SK-N-MC (cell line): Measurements from ENCODE around the gene FHAD1.
"Not testable (repeated sequence)": the region's sequence is repeated elsewhere in the genome, so short reads cannot be mapped to it uniquely, and the experiment has no call there.

ENCODE experiments used
- DNase-seq: peaks from one replicate; pipeline ENCODE4 v3.0.0-alpha.2; 2011; ENCODE audit warnings: low read depth, low spot score
- H3K27ac ChIP-seq: fragments of 200-600 bp; sonication (generic); 2 replicates; pipeline ENCODE4 v1.5.1; 2016; ENCODE audit warnings: mixed run types
- H3K36me3 ChIP-seq: fragments of 200-600 bp; sonication (generic); 2 replicates; pipeline ENCODE4 v1.6.1; 2017; ENCODE audit warnings: antibody characterized with exemption, low read length, mixed read lengths; ENCODE audit not compliant: insufficient read depth
- H3K4me3 ChIP-seq: fragments of 200-600 bp; sonication (generic); 2 replicates; pipeline ENCODE4 v1.5.1; 2016
- H3K9ac ChIP-seq: fragments of 200-600 bp; sonication (generic); 2 replicates; pipeline ENCODE4 v1.8.0; 2017; ENCODE audit warnings: mixed run types, mixed read lengths; ENCODE audit not compliant: insufficient read length
- H3K9me3 ChIP-seq: fragments of 200-600 bp; sonication (generic); 2 replicates; pipeline ENCODE4 v1.6.1; 2017; ENCODE audit warnings: low read depth, mild to moderate bottlenecking, antibody characterized with exemption, low read length, moderate library complexity, mixed read lengths
- EZH2 ChIP-seq: fragments of 200-600 bp; sonication (generic); IDR thresholded peaks from one replicate; pipeline ENCODE4 v1.6.1; 2017; ENCODE audit warnings: antibody characterized with exemption
- FOXP2 ChIP-seq: optimal IDR thresholded peaks from 2 replicates; pipeline ENCODE3; 2011; ENCODE audit warnings: mild to moderate bottlenecking, moderate library complexity; ENCODE audit not compliant: insufficient read depth; ENCODE audit errors: extremely low read length, control extremely low read depth
- POLR2AphosphoS5 ChIP-seq: IDR thresholded peaks from 2 replicates; pipeline ENCODE4 v1.6.1; 2012; ENCODE audit warnings: mild to moderate bottlenecking, low read depth, low read length, borderline replicate concordance

The FHAD1 gene

GRCh38 chr1:15299806-15300205 lies 52.8 kb downstream of the FHAD1 start:
- Histone ChIP-seq H3K36me3 (no peaks in the 10 kb centered on the region), H3K4me3 (no peak overlapping the region), H3K9me3 (no peaks in the 10 kb centered on the region), H3K27ac (no peak overlapping the region), H3K9ac (no peak overlapping the region)
- TF ChIP-seq FOXP2 (no peak), POLR2AphosphoS5 (no peak), EZH2 (no peak)
- no peak for DNase-seq

GRCh38 chr1:15303935-15304334 lies 56.9 kb downstream of the FHAD1 start:
- no peaks in the 10 kb centered on the region for H3K36me3 ChIP-seq
- no peak for DNase-seq
- no peak overlapping the region for H3K27ac ChIP-seq
- TF ChIP-seq POLR2AphosphoS5 (no peak), FOXP2 (no peak), EZH2 (no peak)
- H3K9me3 ChIP-seq: no peaks in the 10 kb centered on the region
- no peak overlapping the region for H3K4me3 ChIP-seq
- H3K9ac ChIP-seq: no peak overlapping the region

GRCh38 chr1:15304708-15305467 lies 57.9 kb downstream of the FHAD1 start:
- DNase-seq: no peak
- no peaks in the 10 kb centered on the region for H3K9me3 ChIP-seq
- no peak overlapping the region for H3K27ac ChIP-seq
- H3K4me3 ChIP-seq: no peak overlapping the region
- H3K36me3 ChIP-seq: no peaks in the 10 kb centered on the region
- TF ChIP-seq FOXP2 (no peak), EZH2 (no peak), POLR2AphosphoS5 (no peak)
- no peak overlapping the region for H3K9ac ChIP-seq

GRCh38 chr1:15305468-15305770 lies 58.4 kb downstream of the FHAD1 start:
- Histone ChIP-seq H3K9me3 (no peaks in the 10 kb centered on the region), H3K36me3 (no peaks in the 10 kb centered on the region), H3K9ac (no peak overlapping the region), H3K27ac (no peak overlapping the region), H3K4me3 (no peak overlapping the region)
- TF ChIP-seq EZH2 (no peak), POLR2AphosphoS5 (peak; percentile 49), FOXP2 (no peak)
- DNase-seq: peak; percentile 56

- not testable (repeated sequence) for H3K9ac ChIP-seq, H3K27ac ChIP-seq, DNase-seq, H3K36me3 ChIP-seq, H3K4me3 ChIP-seq, H3K9me3 ChIP-seq
Observed at GRCh38 chr1:15306352-15306751, 59.3 kb downstream of the FHAD1 start.

- TF ChIP-seq FOXP2 (no peak), POLR2AphosphoS5 (no peak), EZH2 (no peak)
- no peaks in the 10 kb centered on the region for H3K36me3 ChIP-seq
- H3K4me3 ChIP-seq: no peak overlapping the region
- no peak overlapping the region for H3K9ac ChIP-seq
- H3K9me3 ChIP-seq: no peaks in the 10 kb centered on the region
- no peak overlapping the region for H3K27ac ChIP-seq
- no peak for DNase-seq
Observed at GRCh38 chr1:15308135-15308534, 61.1 kb downstream of the FHAD1 start.

GRCh38 chr1:15308621-15309027 lies 61.6 kb downstream of the FHAD1 start:
- no peak overlapping the region for H3K4me3 ChIP-seq
- TF ChIP-seq FOXP2: no peak
- TF ChIP-seq EZH2: no peak
- no peak for TF ChIP-seq POLR2AphosphoS5

GRCh38 chr1:15309687-15310086 lies 62.7 kb downstream of the FHAD1 start:
- Histone ChIP-seq H3K4me3 (no peak overlapping the region), H3K27ac (no peak overlapping the region), H3K36me3 (no peaks in the 10 kb centered on the region), H3K9me3 (no peaks in the 10 kb centered on the region), H3K9ac (no peak overlapping the region)
- DNase-seq: no peak
- no peak for TF ChIP-seq POLR2AphosphoS5
- no peak for TF ChIP-seq EZH2
- no peak for TF ChIP-seq FOXP2

More at GRCh38 chr1:15308621-15309027, 61.6 kb downstream of the FHAD1 start:
- H3K36me3 ChIP-seq: no peaks in the 10 kb centered on the region
- no peak overlapping the region for H3K27ac ChIP-seq
- no peaks in the 10 kb centered on the region for H3K9me3 ChIP-seq
- DNase-seq: no peak
- no peak overlapping the region for H3K9ac ChIP-seq

GRCh38 chr1:15310544-15310943 lies 63.5 kb downstream of the FHAD1 start:
- Histone ChIP-seq H3K4me3 (no peak overlapping the region), H3K27ac (no peak overlapping the region), H3K9me3 (no peaks in the 10 kb centered on the region), H3K36me3 (no peaks in the 10 kb centered on the region), H3K9ac (no peak overlapping the region)
- DNase-seq: no peak
- TF ChIP-seq FOXP2 (no peak), EZH2 (no peak), POLR2AphosphoS5 (no peak)
